GM23248 (cell line): ENCODE data around the gene MYH11. TPM values are rescaled to one million over a fixed set of nuclear protein-coding genes. Genes with fewer than 3 reads are reported as not detected.

Experiments
- DNase-seq: peaks from one replicate; pipeline ENCODE4 v3.0.0-alpha.2; 2015
- H2AFZ ChIP-seq: fragments of 200-600 bp; sonication (generic); 2 replicates; pipeline ENCODE4 v1.6.1; 2016; ENCODE audit warnings: antibody characterized with exemption
- H3F3A ChIP-seq: fragments of 200-600 bp; sonication (generic); 2 replicates; pipeline ENCODE4 v1.6.1; 2016; ENCODE audit warnings: mild to moderate bottlenecking, antibody characterized with exemption, mixed run types; ENCODE audit not compliant: insufficient read depth
- H3K27ac ChIP-seq: fragments of 200-600 bp; sonication (generic); 2 replicates; pipeline ENCODE4 v1.5.1; 2016; ENCODE audit warnings: mild to moderate bottlenecking
- H3K27me3 ChIP-seq: fragments of 200-600 bp; sonication (generic); replicated peaks from 2 replicates; pipeline ENCODE4 v1.6.1; 2016; ENCODE audit warnings: mild to moderate bottlenecking; ENCODE audit not compliant: insufficient read depth
- H3K36me3 ChIP-seq: fragments of 200-600 bp; sonication (generic); 2 replicates; pipeline ENCODE4 v1.6.1; 2016; ENCODE audit warnings: low read depth, mild to moderate bottlenecking
- H3K4me1 ChIP-seq: fragments of 200-600 bp; sonication (generic); 2 replicates; pipeline ENCODE4 v1.6.1; 2016; ENCODE audit warnings: mild to moderate bottlenecking; ENCODE audit not compliant: insufficient read depth
- H3K4me2 ChIP-seq: fragments of 200-600 bp; sonication (generic); one replicate; pipeline ENCODE4 v1.6.1; 2016; ENCODE audit warnings: mild to moderate bottlenecking; ENCODE audit not compliant: unreplicated experiment
- H3K4me3 ChIP-seq: fragments of 200-600 bp; sonication (generic); 2 replicates; pipeline ENCODE4 v1.5.1; 2016; ENCODE audit warnings: mild to moderate bottlenecking
- H3K79me2 ChIP-seq: fragments of 200-600 bp; sonication (generic); 2 replicates; pipeline ENCODE4 v1.6.1; 2016; ENCODE audit warnings: mild to moderate bottlenecking; ENCODE audit not compliant: insufficient read depth
- H3K9ac ChIP-seq: fragments of 200-600 bp; sonication (generic); 2 replicates; pipeline ENCODE4 v1.6.1; 2016; ENCODE audit warnings: mild to moderate bottlenecking
- H3K9me2 ChIP-seq: fragments of 200-600 bp; sonication (generic); 2 replicates; pipeline ENCODE4 v1.6.1; 2016; ENCODE audit warnings: mixed run types, mild to moderate bottlenecking, moderate library complexity; ENCODE audit not compliant: insufficient read depth
- H3K9me3 ChIP-seq: fragments of 200-600 bp; sonication (generic); one replicate; pipeline ENCODE4 v1.6.1; 2017; ENCODE audit warnings: low read depth
- H4K20me1 ChIP-seq: fragments of 200-600 bp; sonication (generic); 2 replicates; pipeline ENCODE4 v1.6.0; 2016; ENCODE audit not compliant: insufficient read depth
- EZH2 ChIP-seq: fragments of 200-600 bp; sonication (generic); IDR thresholded peaks from 2 replicates; pipeline ENCODE4 v1.6.1; 2018; ENCODE audit warnings: antibody characterized with exemption, mild to moderate bottlenecking; ENCODE audit not compliant: insufficient read depth, poor library complexity, severe bottlenecking
- EZH2phosphoT487 ChIP-seq: fragments of 200-600 bp; sonication (generic); IDR thresholded peaks from 2 replicates; pipeline ENCODE4 v1.6.1; 2018; ENCODE audit warnings: antibody characterized with exemption, moderate library complexity, mild to moderate bottlenecking, low read depth; ENCODE audit not compliant: insufficient read depth
- WGBS, 2 experiments: methylation state at CpG; one replicate each; pipeline ENCODE4 v1.1.6; 2015 to 2017; ENCODE audit warnings: low lambda C conversion rate in 2 of 2, low coverage in 1 of 2; ENCODE audit errors: missing lambda C conversion rate in 2 of 2; 5-methylcytosine and 5-hydroxymethylcytosine counted together
- in situ Hi-C: fragments of 300-500 bp; cut with MboI; formaldehyde crosslinking; loops from 2 replicates; pipeline ENCODE4 v1.15.0; 2020
- polyA plus RNA-seq: library from polyadenylated mRNA; unstranded; fragments of >200 nt; fragmentation: Nextera tagmentation; extraction: Ambion mirVana; gene quantifications from 2 replicates; pipeline ENCODE4 v1.2.1, GENCODE V29; 2016
- total RNA-seq: library from RNA; depleted of rRNA; stranded (reverse); fragments of >200 nt; shearing (Covaris generic); gene quantifications from 2 replicates; pipeline ENCODE4 v1.2.3, GENCODE V29; 2014

MYH11 gene
- total and polyA plus RNA-seq, 2 experiments from 2014 or later, result 0.79 TPM; not detected in 1

- no peaks in the 10 kb centered on the region for H4K20me1 ChIP-seq
- H3K9ac ChIP-seq, result no peak overlapping the region
- H3K79me2 ChIP-seq, result no peaks in the 10 kb centered on the region
- H3K36me3 ChIP-seq, result no peaks in the 10 kb centered on the region
- H3K9me2 ChIP-seq, result no peaks in the 10 kb centered on the region
- in situ Hi-C loops, result loop anchor here (10.0 kb wide), 1 partner anchor 349 kb away; no protein-coding TSS in a partner anchor
- no peak overlapping the region for H2AFZ ChIP-seq
- no peaks in the 10 kb centered on the region for H3F3A ChIP-seq
- DNase-seq, result peak; percentile 67
- H3K27ac ChIP-seq, result no peak overlapping the region
- no peaks in the 10 kb centered on the region for H3K9me3 ChIP-seq
- TF ChIP-seq EZH2phosphoT487, result no peak
- TF ChIP-seq EZH2, result no peak
- H3K27me3 ChIP-seq, result peaks cover 20% of the 10 kb centered on the region
- H3K4me1 ChIP-seq, result no peaks in the 10 kb centered on the region
- H3K4me2 ChIP-seq, result no peak overlapping the region
- H3K4me3 ChIP-seq, result no peak overlapping the region
- WGBS, 2 experiments, result 28 to 30% methylated on average over 7 of the region's 7 CpGs
These were observed 81.0 kb downstream of the MYH11 start for GRCh38 chr16:15775663-15776304.

DNA sequence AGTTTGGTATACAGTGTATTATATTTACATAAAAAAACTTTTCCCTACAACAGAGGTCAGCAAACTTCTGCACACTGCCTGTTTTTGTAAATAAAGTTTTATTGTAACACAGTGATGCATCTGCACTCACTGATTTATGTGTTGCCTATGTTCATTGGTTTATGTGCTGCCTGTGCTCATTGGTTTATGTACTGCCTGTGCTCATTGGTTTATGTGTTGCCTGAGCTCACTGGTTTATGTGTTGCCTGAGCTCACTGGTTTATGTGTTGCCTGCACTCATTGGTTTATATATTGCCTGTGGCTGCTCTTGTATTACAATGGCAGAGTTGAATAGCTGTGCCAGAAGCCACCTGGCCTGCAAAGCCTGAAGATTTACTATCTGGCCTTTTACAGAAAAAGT lies 81.6 kb downstream of the MYH11 start:
- Histone ChIP-seq H3K27me3 (peaks cover 20% of the 10 kb centered on the region), H2AFZ (no peak overlapping the region), H3K27ac (no peak overlapping the region), H3K9me2 (no peaks in the 10 kb centered on the region), H3K4me3 (no peak overlapping the region), H3K9ac (no peak overlapping the region), H3F3A (no peaks in the 10 kb centered on the region), H3K4me1 (no peaks in the 10 kb centered on the region), H3K36me3 (no peaks in the 10 kb centered on the region), H3K79me2 (no peaks in the 10 kb centered on the region), H3K4me2 (no peak overlapping the region), H3K9me3 (no peaks in the 10 kb centered on the region), H4K20me1 (no peaks in the 10 kb centered on the region)
- TF ChIP-seq EZH2, result no peak
- TF ChIP-seq EZH2phosphoT487, result no peak
- peak; percentile 15 for DNase-seq
- in situ Hi-C loops, result loop anchor here (10.0 kb wide), 1 partner anchor 350 kb away; no protein-coding TSS in a partner anchor

GRCh38 chr16:15773968-15774367 lies 82.9 kb downstream of the MYH11 start:
- no peak for TF ChIP-seq EZH2
- TF ChIP-seq EZH2phosphoT487, result no peak
- H2AFZ ChIP-seq, result no peak overlapping the region

GRCh38 chr16:15772579-15773293 lies 84.1 kb downstream of the MYH11 start:
- H3K4me1 ChIP-seq, result no peaks in the 10 kb centered on the region
- H3K79me2 ChIP-seq, result no peaks in the 10 kb centered on the region
- H3K9ac ChIP-seq, result no peak overlapping the region
- no peaks in the 10 kb centered on the region for H3K9me3 ChIP-seq
- in situ Hi-C loops, result loop anchor here (10.0 kb wide), 1 partner anchor 352 kb away; no protein-coding TSS in a partner anchor
- H2AFZ ChIP-seq, result no peak overlapping the region
- DNase-seq, result no peak
- H3K36me3 ChIP-seq, result no peaks in the 10 kb centered on the region
- no peaks in the 10 kb centered on the region for H3K9me2 ChIP-seq
- no peak overlapping the region for H3K4me3 ChIP-seq
- no peaks in the 10 kb centered on the region for H3F3A ChIP-seq
- H3K4me2 ChIP-seq, result no peak overlapping the region
- peaks cover 20% of the 10 kb centered on the region for H3K27me3 ChIP-seq
- H3K27ac ChIP-seq, result no peak overlapping the region
- TF ChIP-seq EZH2, result no peak
- TF ChIP-seq EZH2phosphoT487, result no peak
- H4K20me1 ChIP-seq, result no peaks in the 10 kb centered on the region
- WGBS, 2 experiments, result 75 to 78% methylated on average over 11 of the region's 11 CpGs

More at GRCh38 chr16:15773968-15774367, 82.9 kb downstream of the MYH11 start:
- Histone ChIP-seq H3K4me2 (no peak overlapping the region), H3K4me1 (no peaks in the 10 kb centered on the region), H3K9ac (no peak overlapping the region), H3K36me3 (no peaks in the 10 kb centered on the region), H3K9me2 (no peaks in the 10 kb centered on the region), H4K20me1 (no peaks in the 10 kb centered on the region), H3K27ac (no peak overlapping the region), H3K4me3 (no peak overlapping the region), H3F3A (no peaks in the 10 kb centered on the region), H3K9me3 (no peaks in the 10 kb centered on the region), H3K27me3 (peaks cover 20% of the 10 kb centered on the region), H3K79me2 (no peaks in the 10 kb centered on the region)
- WGBS, 2 experiments, result 8 to 13% methylated on average over 6 of the region's 6 CpGs
- DNase-seq, result no peak
- in situ Hi-C loops, result loop anchor here (10.0 kb wide), 1 partner anchor 351 kb away; no protein-coding TSS in a partner anchor
